Measurements from ENCODE around the gene C1orf159.
A peak's percentile ranks its signal among the peaks of the same experiment; 100 is the strongest.
"Not testable (repeated sequence)": the region's sequence is repeated elsewhere in the genome, so short reads cannot be mapped to it uniquely, and the experiment has no call there.

Gene C1orf159

GRCh38 chr1:1115786-1116700 lies at the start of gene C1orf159:
Gene C1orf159 (minus strand): TSS chr1:1116089. CDS start chr1:1091543, 24,546 bp downstream.
- DNase-seq (ENCODE audit: low read depth), result peak; percentile 99

- DNase-seq (ENCODE audit: low read depth), result no peak
Measured at GRCh38 chr1:1165485-1165884, 49.6 kb upstream of the C1orf159 start.

GRCh38 chr1:1164701-1165451 lies 49.0 kb upstream of the C1orf159 start:
- DNase-seq (ENCODE audit: low read depth), result no peak

GRCh38 chr1:1164361-1164700 lies 48.4 kb upstream of the C1orf159 start:
- DNase-seq (ENCODE audit: low read depth), result no peak

- no peak for DNase-seq (ENCODE audit: low read depth)
Measured at GRCh38 chr1:1163538-1164070, 47.7 kb upstream of the C1orf159 start.

- DNase-seq (ENCODE audit: low read depth), result no peak
Measured at GRCh38 chr1:1162597-1163537, 47.0 kb upstream of the C1orf159 start.

GRCh38 chr1:1161683-1162079 lies 45.8 kb upstream of the C1orf159 start:
- DNase-seq (ENCODE audit: low read depth), result no peak

- no peak for DNase-seq (ENCODE audit: low read depth)
Measured at GRCh38 chr1:1161078-1161682, 45.3 kb upstream of the C1orf159 start.

GRCh38 chr1:1160281-1160930 lies 44.5 kb upstream of the C1orf159 start:
- DNase-seq (ENCODE audit: low read depth), result no peak

GRCh38 chr1:1157914-1158710 lies 42.2 kb upstream of the C1orf159 start:
- DNase-seq (ENCODE audit: low read depth), result no peak

- peak; percentile 37 for DNase-seq (ENCODE audit: low read depth)
Measured at GRCh38 chr1:1157426-1157913, 41.6 kb upstream of the C1orf159 start.

- no peak for DNase-seq (ENCODE audit: low read depth)
Measured at GRCh38 chr1:1157033-1157365, 41.1 kb upstream of the C1orf159 start.

- no peak for DNase-seq (ENCODE audit: low read depth)
Measured at GRCh38 chr1:1156140-1157032, 40.5 kb upstream of the C1orf159 start.

GRCh38 chr1:1155258-1155657 lies 39.4 kb upstream of the C1orf159 start:
- DNase-seq (ENCODE audit: low read depth), result no peak

GRCh38 chr1:1153874-1154273 lies 38.0 kb upstream of the C1orf159 start:
- no peak for DNase-seq (ENCODE audit: low read depth)

- not testable (repeated sequence) for DNase-seq (ENCODE audit: low read depth)
Measured at GRCh38 chr1:1153215-1153614, 37.3 kb upstream of the C1orf159 start.

- not testable (repeated sequence) for DNase-seq (ENCODE audit: low read depth)
Measured at GRCh38 chr1:1152431-1152830, 36.5 kb upstream of the C1orf159 start.

GRCh38 chr1:1151306-1151705 lies 35.4 kb upstream of the C1orf159 start:
- DNase-seq (ENCODE audit: low read depth), result no peak

- no peak for DNase-seq (ENCODE audit: low read depth)
Measured at GRCh38 chr1:1150100-1150499, 34.2 kb upstream of the C1orf159 start.

Data from stimulated activated CD8-positive, alpha-beta memory T cell treated with anti-CD3 and anti-CD28 coated beads, Interleukin-12 subunit alpha, Interleukin-12 subunit beta, amount 100 ng/mL, for 4 hours (primary cell).